ENCODE measurements around the gene TANC1. TPM values are rescaled to one million over a fixed set of nuclear protein-coding genes. Genes with fewer than 3 reads are reported as not detected.

TANC1 gene
- polyA plus RNA-seq, 1 donor (not counting 4 experiments of a cell fraction or from before 2014, with no cell fraction given): 33.5 TPM

DNA sequence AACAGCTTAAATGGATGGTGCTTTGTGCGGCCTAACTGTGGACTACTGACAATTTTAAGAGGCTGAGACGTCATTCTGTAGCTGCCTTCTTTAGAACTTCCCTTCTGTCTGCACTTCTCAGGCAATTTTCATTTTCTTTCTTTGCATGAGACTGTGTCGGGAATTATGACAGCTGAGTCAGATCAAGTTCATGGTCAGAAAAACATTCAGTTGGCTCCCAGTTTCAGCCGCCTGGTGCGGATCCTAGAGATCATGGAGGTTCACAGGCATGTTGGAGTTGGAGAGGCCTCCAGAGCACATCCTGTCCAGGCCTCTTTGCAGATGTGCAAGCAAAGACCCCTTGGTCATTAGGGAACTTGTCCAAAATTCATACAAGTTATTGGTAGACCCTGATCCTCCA is 135.0 kb downstream of the TANC1 start:
- peaks cover 20% of the 10 kb centered on the region for H3K4me1 ChIP-seq (ENCODE audit: control insufficient read depth, extremely low read depth, insufficient read depth, low read length)
- H3K9ac ChIP-seq (ENCODE audit: control insufficient read depth, extremely low read depth, insufficient read depth, low read length): no peak overlapping the region
- DNase-seq (ENCODE audit: low read depth, low spot score) (no peak), FAIRE-seq (no peak)
- no peak overlapping the region for H2AFZ ChIP-seq (ENCODE audit: control insufficient read depth, low read length)
- no peak overlapping the region for H3K27ac ChIP-seq (ENCODE audit: control insufficient read depth, insufficient read depth, low read length)
- peaks cover 44% of the 10 kb centered on the region for H3K79me2 ChIP-seq (ENCODE audit: control insufficient read depth, insufficient read depth, low read length)
- H3K9me1 ChIP-seq (ENCODE audit: control insufficient read depth, extremely low read depth, insufficient read depth, low read length): no peaks in the 10 kb centered on the region
- H4K20me1 ChIP-seq (ENCODE audit: control insufficient read depth, extremely low read depth, insufficient read depth, low read length): no peaks in the 10 kb centered on the region
- H3K36me3 ChIP-seq (ENCODE audit: control insufficient read depth in 2 of 2, extremely low read depth in 1 of 2, insufficient read depth in 2 of 2, low read length in 2 of 2): peaks cover 0 to 3% of the 10 kb centered on the region in 2 experiments
- dilution Hi-C loops (cut with MboI; ENCODE audit: extremely low pct_ligation_motif_present, low sequenced_read_pairs): no loop called here
- no peak for TF ChIP-seq EZH2 (IDR thresholded peaks at IDR 0.05; ENCODE audit: low read length)
- TF ChIP-seq, protein P1, sequence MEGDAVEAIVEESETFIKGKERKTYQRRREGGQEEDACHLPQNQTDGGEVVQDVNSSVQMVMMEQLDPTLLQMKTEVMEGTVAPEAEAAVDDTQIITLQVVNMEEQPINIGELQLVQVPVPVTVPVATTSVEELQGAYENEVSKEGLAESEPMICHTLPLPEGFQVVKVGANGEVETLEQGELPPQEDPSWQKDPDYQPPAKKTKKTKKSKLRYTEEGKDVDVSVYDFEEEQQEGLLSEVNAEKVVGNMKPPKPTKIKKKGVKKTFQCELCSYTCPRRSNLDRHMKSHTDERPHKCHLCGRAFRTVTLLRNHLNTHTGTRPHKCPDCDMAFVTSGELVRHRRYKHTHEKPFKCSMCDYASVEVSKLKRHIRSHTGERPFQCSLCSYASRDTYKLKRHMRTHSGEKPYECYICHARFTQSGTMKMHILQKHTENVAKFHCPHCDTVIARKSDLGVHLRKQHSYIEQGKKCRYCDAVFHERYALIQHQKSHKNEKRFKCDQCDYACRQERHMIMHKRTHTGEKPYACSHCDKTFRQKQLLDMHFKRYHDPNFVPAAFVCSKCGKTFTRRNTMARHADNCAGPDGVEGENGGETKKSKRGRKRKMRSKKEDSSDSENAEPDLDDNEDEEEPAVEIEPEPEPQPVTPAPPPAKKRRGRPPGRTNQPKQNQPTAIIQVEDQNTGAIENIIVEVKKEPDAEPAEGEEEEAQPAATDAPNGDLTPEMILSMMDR (optimal IDR thresholded peaks at IDR 0.05 in 1 of 3, IDR thresholded peaks at IDR 0.05 in 1 of 3, conservative IDR thresholded peaks at IDR 0.05 in 1 of 3; ENCODE audit: extremely low read depth in 1 of 3, insufficient read depth in 2 of 3, low read length in 3 of 3): no peak
- H3K4me3 ChIP-seq (ENCODE audit: control insufficient read depth in 2 of 3, extremely low read depth in 1 of 3, insufficient read depth in 2 of 3, low read depth in 1 of 3, low read length in 3 of 3): no peak overlapping the region
- H3K9me3 ChIP-seq (ENCODE audit: control insufficient read depth, low read depth, low read length): no peaks in the 10 kb centered on the region
- H3K4me2 ChIP-seq (ENCODE audit: control insufficient read depth, extremely low read depth, insufficient read depth, low read depth, low read length): no peak overlapping the region
- H3K27me3 ChIP-seq (ENCODE audit: control insufficient read depth, extremely low read depth, insufficient read depth, low read length): no peaks in the 10 kb centered on the region

DNA sequence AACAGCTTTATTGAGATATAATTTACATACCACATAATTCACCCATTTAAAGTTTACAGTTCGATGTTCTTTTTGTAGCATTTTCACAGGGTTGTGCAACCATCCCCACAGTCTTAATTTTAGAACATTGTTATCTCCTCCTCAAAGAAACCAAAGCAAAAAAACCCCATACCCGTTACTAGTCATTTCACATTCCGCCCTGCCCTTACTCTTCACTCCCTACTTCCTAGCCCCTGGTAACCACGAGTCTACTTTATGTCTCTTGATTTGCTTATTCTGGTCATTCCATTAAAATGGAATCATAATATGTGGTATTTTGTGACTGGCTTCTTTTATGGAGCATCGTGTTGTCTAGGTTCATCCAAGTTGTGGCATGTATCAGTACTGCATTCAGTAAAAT is 137.7 kb downstream of the TANC1 start:
- DNase-seq (ENCODE audit: low read depth, low spot score): no peak
- no peak overlapping the region for H3K4me2 ChIP-seq (ENCODE audit: control insufficient read depth, extremely low read depth, insufficient read depth, low read depth, low read length)
- H4K20me1 ChIP-seq (ENCODE audit: control insufficient read depth, extremely low read depth, insufficient read depth, low read length): no peaks in the 10 kb centered on the region
- H3K79me2 ChIP-seq (ENCODE audit: control insufficient read depth, insufficient read depth, low read length): peaks cover 40% of the 10 kb centered on the region
- TF ChIP-seq, protein P1 (optimal IDR thresholded peaks at IDR 0.05 in 1 of 3, IDR thresholded peaks at IDR 0.05 in 1 of 3, conservative IDR thresholded peaks at IDR 0.05 in 1 of 3; ENCODE audit: extremely low read depth in 1 of 3, insufficient read depth in 2 of 3, low read length in 3 of 3): no peak
- TF ChIP-seq EZH2 (IDR thresholded peaks at IDR 0.05; ENCODE audit: low read length): no peak
- H3K9ac ChIP-seq (ENCODE audit: control insufficient read depth, extremely low read depth, insufficient read depth, low read length): no peak overlapping the region
- no peaks in the 10 kb centered on the region for H3K27me3 ChIP-seq (ENCODE audit: control insufficient read depth, extremely low read depth, insufficient read depth, low read length)
- FAIRE-seq: no peak
- peaks cover 30% of the 10 kb centered on the region for H3K4me1 ChIP-seq (ENCODE audit: control insufficient read depth, extremely low read depth, insufficient read depth, low read length)
- no peak overlapping the region for H2AFZ ChIP-seq (ENCODE audit: control insufficient read depth, low read length)
- H3K4me3 ChIP-seq (ENCODE audit: control insufficient read depth in 2 of 3, extremely low read depth in 1 of 3, insufficient read depth in 2 of 3, low read depth in 1 of 3, low read length in 3 of 3): no peak overlapping the region
- no peaks in the 10 kb centered on the region for H3K9me1 ChIP-seq (ENCODE audit: control insufficient read depth, extremely low read depth, insufficient read depth, low read length)
- H3K27ac ChIP-seq (ENCODE audit: control insufficient read depth, insufficient read depth, low read length): no peak overlapping the region
- peaks cover 0 to 1% of the 10 kb centered on the region in 2 experiments for H3K36me3 ChIP-seq (ENCODE audit: control insufficient read depth in 2 of 2, extremely low read depth in 1 of 2, insufficient read depth in 2 of 2, low read length in 2 of 2)
- dilution Hi-C loops (cut with MboI; ENCODE audit: extremely low pct_ligation_motif_present, low sequenced_read_pairs): no loop called here
- no peaks in the 10 kb centered on the region for H3K9me3 ChIP-seq (ENCODE audit: control insufficient read depth, low read depth, low read length)
